Prostate gland (tissue), 2 donors: ENCODE data around the gene SLC37A1. TPM values are rescaled to one million over a fixed set of nuclear protein-coding genes. Genes with fewer than 3 reads are reported as not detected.
"Not testable (repeated sequence)": the region's sequence is repeated elsewhere in the genome, so short reads cannot be mapped to it uniquely, and the experiment has no call there.

Experiments
- DNase-seq: peaks from one replicate; pipeline ENCODE4 v3.0.0-alpha.2; 2019; ENCODE audit warnings: low spot score
- H3K27ac ChIP-seq, 2 donors: fragments of 200-600 bp; sonication (generic); 2 replicates each; pipeline ENCODE4 v1.5.1; 2017 to 2019
- H3K27me3 ChIP-seq: fragments of 200-600 bp; sonication (generic); replicated peaks from 2 replicates; pipeline ENCODE4 v1.5.1; 2019; ENCODE audit not compliant: insufficient read depth
- H3K36me3 ChIP-seq, 2 donors: fragments of 200-600 bp; sonication (generic); 1 replicate in 1 of 2; 2 replicates in 1 of 2; pipeline versions ENCODE4 v1.5.1 to v1.8.1; 2017 to 2019
- H3K4me1 ChIP-seq: fragments of 200-600 bp; sonication (generic); replicated peaks from 2 replicates; pipeline ENCODE4 v1.5.1; 2019
- H3K4me3 ChIP-seq, 2 donors: fragments of 200-600 bp; sonication (generic); 2 replicates each; pipeline ENCODE4 v1.5.1; 2017 to 2019
- H3K9me3 ChIP-seq: fragments of 200-600 bp; sonication (generic); 2 replicates; pipeline ENCODE4 v1.5.1; 2017
- POLR2A ChIP-seq: fragments of 450-650 bp; IDR thresholded peaks from one replicate; pipeline ENCODE4 v1.6.1; 2016; ENCODE audit warnings: antibody characterized with exemption, mild to moderate bottlenecking
- POLR2AphosphoS5 ChIP-seq: sonication (generic); formaldehyde crosslinking; IDR thresholded peaks from one replicate; pipeline ENCODE4 v1.6.1; 2017; ENCODE audit warnings: antibody characterized with exemption
- WGBS: methylation state at CpG from one replicate; pipeline ENCODE4 v1.1.5; 2018; 5-methylcytosine and 5-hydroxymethylcytosine counted together
- intact Hi-C: fragments of 100-400 bp; cut with DNase I; formaldehyde crosslinking; loops from one replicate; pipeline ENCODE4 v1.14.2; 2022
- total RNA-seq, 2 donors: library from RNA; depleted of rRNA; stranded (reverse); fragments of >200 nt; gene quantifications; one replicate each; pipeline ENCODE4 v1.1.0, GENCODE V29; 2016
- TF ChIP-seq, protein P1 (sequence below), 4 experiments: fragments of 200-600 bp in 2 of 4; fragments of 450-650 bp in 2 of 4; sonication (generic) in 2 of 4; IDR thresholded peaks; 1 replicate in 3 of 4; 2 replicates in 1 of 4; pipeline ENCODE4 v1.5.1; 2016 to 2019; ENCODE audit warnings: antibody characterized with exemption in 4 of 4, mild to moderate bottlenecking in 2 of 4, moderate library complexity in 2 of 4

SLC37A1 gene
- total RNA-seq, 2 donors from 2014 or later, result 44.2 to 49.6 TPM

DNA sequence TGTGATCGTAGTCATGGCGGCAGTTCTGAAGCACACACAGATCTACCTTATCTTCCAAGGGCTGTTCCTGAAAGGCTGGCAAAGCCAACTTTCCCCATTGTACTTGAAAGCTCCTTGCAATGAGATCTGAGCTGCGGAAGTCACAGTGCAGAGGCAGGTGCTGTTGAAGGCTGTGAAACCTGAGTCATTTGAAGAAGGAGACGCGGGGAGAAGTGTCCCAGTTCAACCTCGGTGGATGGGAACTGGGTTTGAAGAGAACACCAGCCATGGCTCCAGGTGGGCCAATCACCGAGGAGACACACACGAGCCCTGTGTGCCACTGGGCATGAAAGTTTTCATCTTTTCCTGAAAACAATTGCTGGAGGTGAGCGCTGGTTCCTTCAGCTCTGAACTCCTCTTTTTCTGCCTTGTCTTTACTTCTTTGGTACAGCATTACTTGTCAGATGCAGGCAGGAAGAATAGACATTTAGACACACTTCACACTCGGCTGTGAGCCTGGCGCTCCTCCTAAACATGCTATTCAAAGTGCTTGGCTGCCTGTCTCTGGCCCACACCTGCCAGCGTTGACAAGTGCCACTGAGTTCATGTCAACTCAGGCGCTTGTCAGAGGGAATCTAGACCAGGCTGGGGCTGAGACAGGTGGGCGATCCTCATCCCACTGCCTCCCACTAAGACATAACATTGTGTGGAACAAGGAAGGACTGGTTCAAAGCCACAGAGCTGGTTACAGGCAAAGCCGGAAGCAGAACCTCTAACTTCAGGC, 114.1 kb downstream of the SLC37A1 start:
- TF ChIP-seq, protein P1, sequence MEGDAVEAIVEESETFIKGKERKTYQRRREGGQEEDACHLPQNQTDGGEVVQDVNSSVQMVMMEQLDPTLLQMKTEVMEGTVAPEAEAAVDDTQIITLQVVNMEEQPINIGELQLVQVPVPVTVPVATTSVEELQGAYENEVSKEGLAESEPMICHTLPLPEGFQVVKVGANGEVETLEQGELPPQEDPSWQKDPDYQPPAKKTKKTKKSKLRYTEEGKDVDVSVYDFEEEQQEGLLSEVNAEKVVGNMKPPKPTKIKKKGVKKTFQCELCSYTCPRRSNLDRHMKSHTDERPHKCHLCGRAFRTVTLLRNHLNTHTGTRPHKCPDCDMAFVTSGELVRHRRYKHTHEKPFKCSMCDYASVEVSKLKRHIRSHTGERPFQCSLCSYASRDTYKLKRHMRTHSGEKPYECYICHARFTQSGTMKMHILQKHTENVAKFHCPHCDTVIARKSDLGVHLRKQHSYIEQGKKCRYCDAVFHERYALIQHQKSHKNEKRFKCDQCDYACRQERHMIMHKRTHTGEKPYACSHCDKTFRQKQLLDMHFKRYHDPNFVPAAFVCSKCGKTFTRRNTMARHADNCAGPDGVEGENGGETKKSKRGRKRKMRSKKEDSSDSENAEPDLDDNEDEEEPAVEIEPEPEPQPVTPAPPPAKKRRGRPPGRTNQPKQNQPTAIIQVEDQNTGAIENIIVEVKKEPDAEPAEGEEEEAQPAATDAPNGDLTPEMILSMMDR (IDR thresholded peaks at IDR 0.05), result no peak
- TF ChIP-seq POLR2A, result no peak
- H3K27ac ChIP-seq, result no peak overlapping the region
- H3K4me3 ChIP-seq, result no peak overlapping the region
- H3K9me3 ChIP-seq, result no peaks in the 10 kb centered on the region
- 74% methylated on average over 15 of the region's 15 CpGs for WGBS
- H3K36me3 ChIP-seq, result no peaks in the 10 kb centered on the region
- no peak for DNase-seq
- no peaks in the 10 kb centered on the region for H3K27me3 ChIP-seq
- intact Hi-C loops, result no loop called here
- no peaks in the 10 kb centered on the region for H3K4me1 ChIP-seq

GRCh38 chr21:42628466-42629061, 114.9 kb downstream of the SLC37A1 start:
- intact Hi-C loops, H3K36me3 ChIP-seq: not testable (repeated sequence)

GRCh38 chr21:42629933-42630589, 116.4 kb downstream of the SLC37A1 start:
- TF ChIP-seq POLR2AphosphoS5 (no peak), POLR2A (no peak)
- TF ChIP-seq, protein P1 (IDR thresholded peaks at IDR 0.05), result no peak

More at GRCh38 chr21:42628466-42629061, 114.9 kb downstream of the SLC37A1 start:
- not testable (repeated sequence) for H3K27ac ChIP-seq, H3K9me3 ChIP-seq, H3K4me1 ChIP-seq, H3K4me3 ChIP-seq, H3K27me3 ChIP-seq, DNase-seq
- 86% methylated on average over 2 of the region's 2 CpGs for WGBS

DNA sequence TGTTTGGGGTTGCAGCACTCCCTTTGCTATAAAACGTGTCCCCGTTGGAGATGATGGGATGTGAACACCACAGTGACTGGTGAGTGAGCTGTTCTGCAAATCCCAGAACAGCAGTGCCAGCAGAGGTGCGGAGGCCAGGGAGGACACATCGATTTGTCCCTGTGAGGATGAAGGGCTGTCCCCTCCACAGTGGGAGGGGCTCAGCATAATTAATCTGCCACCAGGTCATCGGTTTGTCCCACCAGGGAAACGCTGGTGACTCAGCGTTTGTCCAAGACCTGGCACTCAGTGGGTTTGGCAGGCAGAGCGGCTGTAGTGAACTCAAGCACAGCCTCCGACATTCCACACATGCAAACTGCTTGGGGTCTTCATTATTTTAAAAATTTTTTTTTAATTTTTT, 117.0 kb downstream of the SLC37A1 start:
- H3K27me3 ChIP-seq, result no peaks in the 10 kb centered on the region
- intact Hi-C loops, result no loop called here
- H3K27ac ChIP-seq, result no peak overlapping the region
- 66% methylated on average over 9 of the region's 9 CpGs for WGBS
- TF ChIP-seq, protein P1 (IDR thresholded peaks at IDR 0.05), result no peak
- no peak for TF ChIP-seq POLR2A
- TF ChIP-seq POLR2AphosphoS5, result no peak
- no peaks in the 10 kb centered on the region for H3K9me3 ChIP-seq
- no peaks in the 10 kb centered on the region for H3K4me1 ChIP-seq
- DNase-seq, result no peak
- H3K36me3 ChIP-seq, result no peaks in the 10 kb centered on the region
- no peak overlapping the region for H3K4me3 ChIP-seq

More at GRCh38 chr21:42629933-42630589, 116.4 kb downstream of the SLC37A1 start:
- WGBS, result 66% methylated on average over 9 of the region's 9 CpGs
- Histone ChIP-seq H3K27me3 (no peaks in the 10 kb centered on the region), H3K27ac (no peak overlapping the region), H3K9me3 (no peaks in the 10 kb centered on the region), H3K4me1 (no peaks in the 10 kb centered on the region), H3K4me3 (no peak overlapping the region), H3K36me3 (no peaks in the 10 kb centered on the region)
- intact Hi-C loops, result no loop called here
- DNase-seq, result no peak

Other genes starting within 250 kb of the SLC37A1 start
- 10 to 100 TPM; 30.6 to 49.8 TPM for gene TFF3, start 198.4 kb upstream of the SLC37A1 start, total RNA-seq
- gene TFF2, start 162.9 kb upstream of the SLC37A1 start, total RNA-seq, result not detected
- gene TFF1, start 147.3 kb upstream of the SLC37A1 start, total RNA-seq, result 10 to 100 TPM in 1 of 2 donors, 1 to 10 TPM in 1; 4.7 to 16.2 TPM
- gene TMPRSS3, start 117.8 kb upstream of the SLC37A1 start, total RNA-seq, result under 1 TPM; 0.27 to 0.34 TPM
- gene UBASH3A, start 110.0 kb upstream of the SLC37A1 start, total RNA-seq, result 1 to 10 TPM in 1 of 2 donors, under 1 TPM in 1; 0.23 to 1.8 TPM
- gene RSPH1, start 17.6 kb upstream of the SLC37A1 start, total RNA-seq, result 1 to 10 TPM; 1.6 to 2.6 TPM
- gene PDE9A, start 139.8 kb downstream of the SLC37A1 start, total RNA-seq, result 10 to 100 TPM; 80.0 to 93.6 TPM